Aorta (tissue), 5 donors: ENCODE measurements around the gene TOR1AIP1. TPM values are rescaled to one million over a fixed set of nuclear protein-coding genes. Genes with fewer than 3 reads are reported as not detected.
A peak's percentile ranks its signal among the peaks of the same experiment; 100 is the strongest.

ENCODE experiments used
- ATAC-seq: fragments of 200-7000 bp; cut with Tn5 transposase; one replicate; pipeline ENCODE4 v1.9.1; 2022; ENCODE audit warnings: moderate library complexity; ENCODE audit not compliant: low FRiP score
- DNase-seq, 2 donors: peaks; one replicate each; pipeline ENCODE4 v3.0.0-alpha.2; 2020
- H3K27ac ChIP-seq, 2 donors: one replicate each; pipeline ENCODE4 v1.5.1; 2013; ENCODE audit warnings: low read length in 2 of 2, mild to moderate bottlenecking in 2 of 2, moderate library complexity in 2 of 2, control low read depth in 1 of 2, inconsistent platforms in 1 of 2, low read depth in 1 of 2
- H3K27me3 ChIP-seq, 2 donors: one replicate each; pipeline ENCODE4 v1.6.1; 2013; ENCODE audit warnings: control low read depth in 1 of 2, low read length in 1 of 2, mild to moderate bottlenecking in 1 of 2, moderate library complexity in 1 of 2; ENCODE audit not compliant: insufficient read depth in 2 of 2, control insufficient read depth in 1 of 2
- H3K36me3 ChIP-seq, 2 donors: one replicate each; pipeline ENCODE4 v1.6.1; 2013; ENCODE audit warnings: control low read depth in 1 of 2, low read length in 1 of 2, mild to moderate bottlenecking in 1 of 2; ENCODE audit not compliant: insufficient read depth in 2 of 2, control insufficient read depth in 1 of 2
- H3K4me1 ChIP-seq, 2 donors: one replicate each; pipeline ENCODE4 v1.6.1; 2013; ENCODE audit warnings: low read length in 2 of 2, control low read depth in 1 of 2, mild to moderate bottlenecking in 1 of 2, moderate library complexity in 1 of 2; ENCODE audit not compliant: insufficient read depth in 2 of 2, control insufficient read depth in 1 of 2
- H3K4me3 ChIP-seq, 2 donors: one replicate each; pipeline ENCODE4 v1.5.1; 2013; ENCODE audit warnings: low read length in 2 of 2, control low read depth in 1 of 2, mild to moderate bottlenecking in 1 of 2
- H3K9me3 ChIP-seq: one replicate; pipeline ENCODE4 v1.6.1; 2013; ENCODE audit warnings: mild to moderate bottlenecking, low read length; ENCODE audit not compliant: control insufficient read depth
- WGBS, 2 donors: extraction: QIAGEN DNeasy Blood & Tissue Kit; methylation state at CpG; one replicate each; pipeline ENCODE4 v1.1.7; 2013; 5-methylcytosine and 5-hydroxymethylcytosine counted together
- intact Hi-C, 2 donors: fragments of 100-400 bp; cut with DNase I; formaldehyde crosslinking; loops; one replicate each; pipeline versions ENCODE4 v1.14.2 to v1.15.0; 2022
- polyA plus RNA-seq, 2 donors: library from polyadenylated mRNA; stranded (reverse); fragments of 200-250 nt; gene quantifications; one replicate each; pipeline ENCODE4 v1.2.3, GENCODE V29; 2013
- total RNA-seq, 2 donors: library from RNA; stranded (reverse); fragmentation: NEBNext Ultra II Directional; extraction: Animal tissue kit (Norgen Biotek cat#: 25700); gene quantifications; one replicate each; pipeline ENCODE4 v1.2.1, GENCODE V29; 2021
- donor health status: healthy with polysubstance abuse.
- donor health status: Bipolar disorder and iron deficiency.
- donor health status: DM: no; HTN: no; CAD: no.
- donor health status: DM: no; HTN: no; CAD: no.
- donor health status: DM: yes; HTN: yes; CAD: no.

The TOR1AIP1 gene
- total and polyA plus RNA-seq, 4 donors: 48.0 to 68.4 (median 61.0) TPM

DNA sequence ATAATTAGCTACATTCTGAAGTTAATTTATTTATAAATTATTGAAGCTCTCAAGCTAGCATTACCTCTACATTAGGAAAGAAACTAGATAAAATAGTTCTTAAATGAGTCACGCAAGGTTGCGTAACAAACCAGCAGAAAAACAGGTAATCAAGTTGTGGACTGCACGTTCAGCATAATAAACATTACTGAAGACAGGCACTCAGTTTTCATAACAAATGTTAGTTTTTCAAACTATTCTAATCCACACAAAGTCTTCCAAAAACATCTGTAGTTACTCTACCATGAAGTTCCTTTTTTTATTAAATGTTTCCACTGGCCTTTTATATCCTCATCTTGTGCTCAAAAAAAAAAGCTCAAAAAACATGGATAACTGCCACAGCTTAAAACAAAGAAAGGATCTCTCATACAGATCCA, 5.8 kb upstream of the TOR1AIP1 start:
- Histone ChIP-seq H3K36me3 (peaks cover 0 to 3% of the 10 kb centered on the region in 2 donors), H3K4me3 (no peak overlapping the region), H3K9me3 (no peaks in the 10 kb centered on the region), H3K27ac (no peak overlapping the region), H3K4me1 (no peaks in the 10 kb centered on the region), H3K27me3 (no peaks in the 10 kb centered on the region)
- no peak for ATAC-seq
- 47 to 59% methylated on average over 3 of the region's 3 CpGs for WGBS, 2 donors
- intact Hi-C loops: no loop called here
- DNase-seq: no peak

DNA sequence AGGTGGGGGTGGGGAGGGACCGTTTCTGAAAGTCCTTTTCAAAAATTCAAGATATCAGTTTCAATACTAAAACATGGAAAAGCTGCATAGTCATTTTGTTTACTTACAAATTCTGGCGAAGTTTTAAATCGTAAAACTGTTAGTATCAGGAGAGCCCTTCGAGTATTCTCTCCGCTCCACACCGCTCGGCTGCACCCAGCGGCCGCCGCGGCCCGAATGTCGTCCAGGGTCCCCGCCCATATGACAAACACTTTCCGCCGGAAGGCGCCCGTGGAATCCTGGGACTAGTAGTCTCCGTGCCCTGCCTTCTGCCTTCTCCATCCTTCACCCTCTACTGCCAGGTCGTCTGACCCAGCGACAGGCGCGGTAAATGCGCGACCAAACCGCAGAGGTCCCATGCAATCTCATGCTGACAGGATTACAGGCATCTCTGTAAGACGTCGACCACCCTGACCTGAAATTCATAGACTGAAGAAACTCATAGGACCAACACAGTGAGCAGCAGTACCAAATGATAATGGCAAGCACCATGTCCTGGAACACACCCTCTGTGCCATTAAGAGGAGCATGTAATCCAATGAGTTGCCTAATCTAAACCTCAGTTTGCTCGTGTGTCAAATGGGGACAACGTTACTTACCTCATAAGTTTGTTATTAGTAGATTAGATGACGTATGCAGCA, 4.4 kb upstream of the TOR1AIP1 start, which contains the start of gene TOR1AIP2:
TOR1AIP2 (minus strand) TSS at position 218 of the 680 bp plus-strand sequence. CDS start 25,138 bp downstream, outside the sequence.
- Histone ChIP-seq H3K9me3 (no peaks in the 10 kb centered on the region), H3K4me1 (no peaks in the 10 kb centered on the region)

DNA sequence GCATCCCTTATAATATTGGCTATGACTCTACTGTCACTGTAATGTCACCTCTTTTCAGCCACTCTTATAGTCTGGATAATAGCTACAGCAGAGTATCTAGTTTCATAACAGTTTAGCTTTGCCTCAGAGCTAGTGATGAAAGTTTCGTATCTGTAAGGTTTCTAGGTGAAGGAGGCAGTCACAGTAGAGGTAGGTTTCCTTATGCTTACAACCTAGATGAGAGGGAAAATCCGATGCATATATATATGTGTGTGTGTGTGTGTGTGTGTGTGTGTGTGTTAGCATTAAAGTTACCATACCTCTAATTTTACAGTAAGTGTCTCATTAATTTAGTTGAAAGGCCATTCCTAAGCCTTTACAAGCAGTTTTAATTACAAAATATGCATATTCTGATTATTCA, 2.3 kb upstream of the TOR1AIP1 start:
- no peaks in the 10 kb centered on the region for H3K9me3 ChIP-seq
- H3K36me3 ChIP-seq: no peaks in the 10 kb centered on the region
- H3K27me3 ChIP-seq: no peaks in the 10 kb centered on the region
- 89 to 91% methylated on average over 2 of the region's 2 CpGs for WGBS, 2 donors
- ATAC-seq (no peak), DNase-seq (no peak)
- no peak overlapping the region for H3K27ac ChIP-seq
- intact Hi-C loops: loop anchor here in 1 of 2 donors (5.0 kb wide), 1 partner anchor 273 kb away; the partner anchor contains the start of gene QSOX1
- no peak overlapping the region for H3K4me3 ChIP-seq
- no peaks in the 10 kb centered on the region for H3K4me1 ChIP-seq

More for the DNA sequence above, 4.4 kb upstream of the TOR1AIP1 start, which contains the start of gene TOR1AIP2:
- peak; percentile 94 to 97 for DNase-seq
- WGBS, 2 donors: 2 to 3% methylated on average over 31 of the region's 31 CpGs
- ATAC-seq: peak; percentile 86
- Histone ChIP-seq H3K4me3 (peak within 1 kb of the TSS; percentile 27 to 83), H3K36me3 (peaks cover 0 to 3% of the 10 kb centered on the region in 2 donors), H3K27ac (no peak within 1 kb of the TSS), H3K27me3 (no peaks in the 10 kb centered on the region)
- intact Hi-C loops: no loop called here

DNA sequence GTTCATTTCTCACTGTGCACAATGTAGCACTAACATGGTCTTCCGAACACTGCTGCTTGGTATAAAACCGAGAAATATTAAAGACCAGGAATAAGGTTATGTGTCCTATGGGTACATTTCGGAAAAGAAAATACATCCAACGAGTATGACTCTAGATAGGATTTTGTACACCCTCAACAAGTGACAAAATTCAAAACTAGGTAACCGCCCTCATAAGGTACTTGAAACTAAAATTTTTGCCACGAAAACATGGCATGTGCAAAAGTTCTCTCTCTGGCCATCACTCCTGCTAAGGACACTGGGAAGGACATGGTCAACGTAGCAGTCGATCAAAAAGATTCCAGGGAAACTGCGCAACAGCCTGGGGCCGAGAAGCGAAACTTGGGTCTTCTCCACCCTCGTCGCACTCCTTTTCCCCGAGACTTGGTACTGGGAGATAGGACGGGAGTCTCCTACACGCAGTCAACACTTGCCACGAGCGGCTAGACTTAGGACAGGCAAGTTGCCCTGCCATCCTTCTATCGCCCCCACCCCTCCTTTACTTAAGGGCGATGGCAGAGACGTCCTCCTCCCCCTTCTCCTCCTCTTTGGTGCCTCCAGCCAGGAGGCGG, 338 bp upstream of the TOR1AIP1 start:
- Histone ChIP-seq H3K27ac (peak overlapping the region; percentile 25 to 89), H3K4me1 (no peaks in the 10 kb centered on the region), H3K36me3 (peaks cover 0 to 2% of the 10 kb centered on the region in 2 donors), H3K27me3 (no peaks in the 10 kb centered on the region), H3K4me3 (peak overlapping the region; percentile 24 to 48), H3K9me3 (no peaks in the 10 kb centered on the region)
- WGBS, 2 donors: 0 to 1% methylated on average over 22 of the region's 22 CpGs
- peak; percentile 72 for ATAC-seq
- DNase-seq: peak in 1 of 2 donors; percentile 95
- intact Hi-C loops: loop anchor here in 1 of 2 donors (1.0 to 5.0 kb wide), 2 partner anchors 73 to 271 kb away; partner anchors contain the start of genes CEP350 and QSOX1

DNA sequence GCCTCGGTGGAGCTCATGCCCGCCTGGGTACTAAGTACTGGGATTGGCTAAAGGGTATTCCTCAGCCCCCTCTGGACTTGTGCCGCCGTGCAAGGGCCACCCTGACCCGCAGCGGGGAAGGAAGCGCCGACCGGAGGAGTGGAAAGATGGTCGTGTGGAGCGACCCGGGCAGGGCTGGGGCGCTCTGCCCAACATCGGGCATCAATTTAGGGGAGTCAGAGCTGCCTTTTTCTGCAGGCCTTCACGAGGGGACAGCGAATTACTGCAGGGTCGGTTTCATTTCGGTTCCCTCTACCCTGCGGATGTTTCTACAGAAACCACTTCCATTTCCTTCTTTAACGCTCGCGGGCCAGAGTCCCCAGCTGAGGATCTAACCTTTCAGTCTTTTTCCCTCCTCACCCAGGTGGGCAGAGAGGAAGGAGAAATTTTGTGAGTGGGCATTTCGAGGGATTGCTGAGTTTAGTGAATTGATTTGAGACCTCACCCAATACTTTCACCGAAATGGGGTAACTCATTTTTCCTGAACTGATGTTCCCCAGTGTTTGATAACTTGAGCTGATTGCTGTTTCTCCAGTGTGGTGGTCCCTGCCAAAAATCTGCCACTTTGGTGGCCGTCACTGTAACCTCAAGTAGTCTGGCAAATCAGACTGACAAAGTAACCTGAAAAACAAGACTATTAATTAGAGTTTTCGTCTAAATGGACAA, 1.1 kb downstream of the TOR1AIP1 start:
- 0 to 1% methylated on average over 26 of the region's 26 CpGs for WGBS, 2 donors
- peak overlapping the region; percentile 55 to 63 for H3K4me3 ChIP-seq
- H3K27ac ChIP-seq: peak overlapping the region in 1 of 2 donors; percentile 54
- peaks cover 0 to 2% of the 10 kb centered on the region in 2 donors for H3K36me3 ChIP-seq
- no peaks in the 10 kb centered on the region for H3K9me3 ChIP-seq
- intact Hi-C loops: loop anchor here in 1 of 2 donors (5.0 kb wide), 1 partner anchor 269 kb away; the partner anchor contains the start of gene QSOX1
- DNase-seq (no peak), ATAC-seq (peak; percentile 54)
- no peaks in the 10 kb centered on the region for H3K27me3 ChIP-seq
- no peaks in the 10 kb centered on the region for H3K4me1 ChIP-seq

DNA sequence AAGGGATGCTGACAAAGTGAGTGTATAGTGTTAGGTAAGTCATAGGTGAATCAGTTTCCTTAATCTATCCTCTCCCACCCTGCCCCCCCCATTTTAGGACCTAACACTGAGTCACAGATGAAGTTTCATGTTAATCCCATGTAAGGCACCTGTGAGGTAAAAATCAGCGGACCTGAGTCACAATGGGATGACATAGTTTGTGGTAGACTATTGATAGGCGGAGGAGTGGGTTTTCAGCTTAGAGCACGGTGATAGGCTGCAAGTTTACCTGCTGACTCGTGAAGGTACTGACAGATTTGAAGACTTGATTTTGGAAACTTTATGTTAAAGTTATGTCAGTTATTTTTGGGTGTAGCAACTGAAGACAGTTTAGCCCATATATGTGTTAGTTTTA, 1.7 kb downstream of the TOR1AIP1 start:
- no peak for ATAC-seq
- H3K36me3 ChIP-seq: peaks cover 0 to 2% of the 10 kb centered on the region in 2 donors
- intact Hi-C loops: loop anchor here in 1 of 2 donors (5.0 kb wide), 1 partner anchor 269 kb away; the partner anchor contains the start of gene QSOX1
- no peaks in the 10 kb centered on the region for H3K4me1 ChIP-seq
- no peaks in the 10 kb centered on the region for H3K9me3 ChIP-seq
- H3K27me3 ChIP-seq: no peaks in the 10 kb centered on the region
- no peak overlapping the region for H3K27ac ChIP-seq
- H3K4me3 ChIP-seq: peak overlapping the region; percentile 55 to 63
- DNase-seq: no peak
- WGBS, 2 donors: 13 to 17% methylated on average over 4 of the region's 4 CpGs

DNA sequence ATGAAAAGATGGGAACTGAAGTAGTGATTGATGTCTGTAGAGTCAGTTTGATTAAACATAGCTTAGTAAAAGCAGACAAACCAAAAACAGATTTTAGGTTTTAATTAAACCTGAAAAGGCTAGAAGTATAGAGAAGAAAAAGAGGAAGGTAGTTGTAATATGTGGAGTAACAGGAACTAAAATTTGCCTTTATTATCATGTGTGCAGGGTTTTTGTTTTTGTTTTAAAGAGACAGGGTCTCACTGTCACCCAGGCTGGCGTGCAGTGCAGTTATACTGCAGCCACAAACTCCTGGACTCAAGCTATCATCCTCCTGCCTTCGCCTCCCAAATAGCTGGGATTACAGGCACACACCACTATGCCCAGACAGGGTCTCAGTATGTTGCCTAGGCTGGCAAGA, 6.0 kb downstream of the TOR1AIP1 start:
- no peaks in the 10 kb centered on the region for H3K4me1 ChIP-seq
- intact Hi-C loops: no loop called here
- H3K27me3 ChIP-seq: no peaks in the 10 kb centered on the region
- no peak overlapping the region for H3K4me3 ChIP-seq
- peaks cover 0 to 4% of the 10 kb centered on the region in 2 donors for H3K36me3 ChIP-seq
- H3K27ac ChIP-seq: no peak overlapping the region
- ATAC-seq: no peak
- no peaks in the 10 kb centered on the region for H3K9me3 ChIP-seq
- 45 to 60% methylated on average over 2 of the region's 2 CpGs for WGBS, 2 donors
- DNase-seq: no peak

DNA sequence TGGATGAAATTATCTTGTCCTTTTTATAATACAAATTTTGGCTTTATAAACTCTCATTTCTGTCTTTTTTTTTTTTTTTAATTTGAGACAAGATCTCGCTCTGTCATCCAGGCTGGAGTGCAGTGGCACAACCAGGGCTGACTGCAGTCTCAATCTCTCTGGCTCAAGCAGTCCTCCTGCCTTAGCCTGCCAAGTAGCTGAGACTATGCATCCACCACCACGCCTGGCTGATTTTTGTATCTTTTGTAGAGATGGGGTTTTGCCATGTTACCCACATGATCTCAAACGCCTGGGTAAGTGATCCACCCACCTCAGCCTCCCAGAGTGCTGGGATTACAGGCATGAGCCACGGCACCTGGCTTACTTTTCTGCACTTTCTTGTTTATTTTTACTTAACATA, 7.5 kb downstream of the TOR1AIP1 start:
- no peaks in the 10 kb centered on the region for H3K4me1 ChIP-seq
- H3K9me3 ChIP-seq: no peaks in the 10 kb centered on the region
- peaks cover 0 to 4% of the 10 kb centered on the region in 2 donors for H3K36me3 ChIP-seq
- 67 to 69% methylated on average over 4 of the region's 4 CpGs for WGBS, 2 donors
- no peak overlapping the region for H3K4me3 ChIP-seq
- no peak for DNase-seq
- no peak overlapping the region for H3K27ac ChIP-seq
- no peaks in the 10 kb centered on the region for H3K27me3 ChIP-seq
- ATAC-seq: no peak
- intact Hi-C loops: no loop called here
